OCI-LY1 (cell line): Measurements from ENCODE around the gene CHCHD3.

Experiments
- CTCF ChIP-seq: fragments of 200-600 bp; sonication (generic), shearing (Covaris generic); IDR thresholded peaks from 2 replicates; pipeline ENCODE4 v1.5.1; 2017; ENCODE audit warnings: mild to moderate bottlenecking, antibody characterized with exemption, low read length, moderate library complexity, mixed read lengths
- EZH2 ChIP-seq: fragments of 200-600 bp; sonication (generic), shearing (Covaris generic); IDR thresholded peaks from 2 replicates; pipeline ENCODE4 v1.8.0; 2017; ENCODE audit warnings: borderline replicate concordance, mixed run types, mild to moderate bottlenecking, antibody characterized with exemption, low read length, moderate library complexity, mixed read lengths

- TF ChIP-seq CTCF (no peak), EZH2 (no peak)
These were observed 111.6 kb downstream of the CHCHD3 start for GRCh38 chr7:132970257-132970656.
